Right atrium auricular region (tissue), 2 donors: ENCODE measurements around the gene MYH16. TPM values are rescaled to one million over a fixed set of nuclear protein-coding genes. Genes with fewer than 3 reads are reported as not detected.
"Not testable (repeated sequence)": the region's sequence is repeated elsewhere in the genome, so short reads cannot be mapped to it uniquely, and the experiment has no call there.

ENCODE experiments used
- DNase-seq: peaks from one replicate; pipeline ENCODE4 v3.0.0-alpha.2; 2019; ENCODE audit warnings: low spot score
- H3K27ac ChIP-seq, 2 donors: fragments of 200-600 bp; sonication (generic); 1 replicate in 1 of 2; 2 replicates in 1 of 2; pipeline ENCODE4 v1.5.1; 2016 to 2019
- H3K27me3 ChIP-seq, 2 donors: fragments of 200-600 bp; sonication (generic); one replicate each; pipeline versions ENCODE4 v1.5.1 to v1.6.0; 2017 to 2019
- H3K36me3 ChIP-seq: fragments of 200-600 bp; sonication (generic); one replicate; pipeline ENCODE4 v1.5.1; 2016
- H3K4me1 ChIP-seq, 2 donors: fragments of 200-600 bp; sonication (generic); one replicate each; pipeline versions ENCODE4 v1.5.1 to v1.6.0; 2017 to 2019
- H3K4me3 ChIP-seq, 2 donors: fragments of 200-600 bp; sonication (generic); 1 replicate in 1 of 2; 2 replicates in 1 of 2; pipeline ENCODE4 v1.5.1; 2017 to 2019; ENCODE audit warnings: mild to moderate bottlenecking in 1 of 2, moderate library complexity in 1 of 2
- H3K9me3 ChIP-seq, 2 donors: fragments of 200-600 bp; sonication (generic); one replicate each; pipeline ENCODE4 v1.5.1; 2019
- CTCF ChIP-seq, 2 donors: fragments of 200-600 bp; sonication (generic); IDR thresholded peaks; one replicate each; pipeline ENCODE4 v1.5.1; 2019; ENCODE audit warnings: antibody characterized with exemption in 2 of 2
- total RNA-seq, 2 donors: library from RNA; depleted of rRNA; stranded (reverse); fragments of >200 nt; gene quantifications; one replicate each; pipeline ENCODE4 v1.1.0, GENCODE V29; 2016

The MYH16 gene
- total RNA-seq, 2 donors from 2014 or later = not detected

DNA sequence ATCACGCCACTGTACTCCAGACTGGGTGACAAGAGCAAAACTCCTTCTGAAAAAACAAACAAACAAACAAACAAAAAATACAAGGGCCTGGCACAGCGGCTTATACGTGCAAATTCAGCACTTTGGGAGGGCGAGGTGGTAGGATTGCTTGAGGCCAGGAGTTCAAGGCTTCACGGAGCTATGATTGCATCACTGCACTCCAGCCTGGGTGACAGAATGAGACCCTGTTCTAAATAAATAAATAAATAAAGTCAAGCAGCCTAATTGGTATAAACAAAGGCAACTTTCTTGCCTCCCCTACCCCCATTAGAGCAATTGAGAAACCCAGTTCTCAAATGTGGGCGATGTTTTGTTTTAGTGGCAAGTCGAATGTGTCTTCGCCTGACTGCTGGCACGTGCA is 38.5 kb upstream of the MYH16 start:
- no peak for DNase-seq
- H3K27me3 ChIP-seq = no peaks in the 10 kb centered on the region

GRCh38 chr7:99235925-99236324 is 36.7 kb upstream of the MYH16 start:
- Histone ChIP-seq H3K4me3 (no peak overlapping the region), H3K36me3 (no peaks in the 10 kb centered on the region), H3K27me3 (no peaks in the 10 kb centered on the region), H3K9me3 (peaks cover 0 to 8% of the 10 kb centered on the region in 2 donors), H3K4me1 (no peaks in the 10 kb centered on the region), H3K27ac (no peak overlapping the region)
- DNase-seq = no peak
- no peak for TF ChIP-seq CTCF (IDR thresholded peaks at IDR 0.05)

More for the DNA sequence above, 38.5 kb upstream of the MYH16 start:
- TF ChIP-seq CTCF (IDR thresholded peaks at IDR 0.05) = no peak
- Histone ChIP-seq H3K9me3 (peaks cover 0 to 8% of the 10 kb centered on the region in 2 donors), H3K4me3 (no peak overlapping the region), H3K36me3 (no peaks in the 10 kb centered on the region), H3K27ac (no peak overlapping the region), H3K4me1 (no peaks in the 10 kb centered on the region)

DNA sequence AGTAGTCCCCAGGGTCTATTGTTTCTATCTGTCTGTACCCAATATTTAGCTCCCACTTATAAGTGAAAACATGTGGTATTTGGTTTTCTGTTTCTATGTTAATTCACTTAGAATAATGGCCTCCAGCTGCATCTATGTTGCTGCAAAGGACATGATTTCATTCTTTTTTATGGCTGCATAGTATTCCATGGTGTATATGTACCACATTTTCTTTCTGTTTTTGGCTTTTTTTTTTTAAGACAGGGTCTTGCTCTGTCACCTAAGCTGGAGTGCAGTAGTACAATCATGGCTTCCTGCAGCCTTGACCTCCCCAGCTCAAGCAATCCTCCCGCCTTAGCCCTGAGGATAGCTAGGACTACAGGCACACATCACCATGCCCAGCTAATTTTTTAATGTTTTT is 34.8 kb upstream of the MYH16 start:
- not testable (repeated sequence) for H3K27me3 ChIP-seq, H3K27ac ChIP-seq, DNase-seq, H3K36me3 ChIP-seq, H3K4me3 ChIP-seq, H3K4me1 ChIP-seq, H3K9me3 ChIP-seq

DNA sequence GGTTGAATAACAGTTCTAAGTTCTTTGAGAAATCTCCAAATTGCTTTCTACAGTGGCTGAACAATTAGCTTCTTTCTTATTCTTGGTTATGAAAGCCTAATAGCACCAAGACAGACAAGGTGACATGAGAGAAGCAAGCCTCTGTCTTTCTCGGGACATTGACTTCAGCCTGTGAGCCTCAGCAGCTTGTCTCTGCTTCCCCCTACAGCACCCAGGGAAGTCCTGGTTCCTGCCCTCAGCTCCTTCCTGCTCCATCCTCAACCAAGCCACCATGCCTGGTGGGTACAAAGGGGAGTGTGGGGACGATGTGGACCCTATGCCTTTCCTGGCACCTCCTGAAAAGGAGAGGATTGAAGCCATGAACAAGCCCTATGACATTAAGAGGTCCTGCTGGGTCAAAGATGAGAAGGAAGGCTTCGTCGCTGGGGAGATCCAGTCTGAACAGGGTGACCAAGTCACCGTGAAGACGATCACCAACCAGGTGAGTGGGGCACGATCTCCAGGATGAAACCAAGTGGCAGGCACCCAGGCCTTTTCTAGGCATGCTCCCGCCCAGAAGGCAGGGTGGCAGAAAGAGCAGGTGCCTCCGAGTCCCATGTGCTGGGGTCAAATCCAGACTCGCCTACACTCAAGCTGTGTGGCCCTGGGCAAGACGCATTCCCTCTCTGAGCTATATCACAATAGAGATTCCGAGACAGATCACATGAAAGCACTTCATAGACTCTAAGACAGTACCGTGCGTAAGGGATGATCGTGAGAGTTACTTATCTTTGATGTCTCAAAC is 33.9 kb upstream of the MYH16 start:
- no peaks in the 10 kb centered on the region for H3K27me3 ChIP-seq
- H3K36me3 ChIP-seq = no peaks in the 10 kb centered on the region
- no peak overlapping the region for H3K27ac ChIP-seq
- no peak overlapping the region for H3K4me3 ChIP-seq
- TF ChIP-seq CTCF (IDR thresholded peaks at IDR 0.05) = no peak
- no peaks in the 10 kb centered on the region for H3K4me1 ChIP-seq
- H3K9me3 ChIP-seq = peaks cover 0 to 8% of the 10 kb centered on the region in 2 donors
- DNase-seq = no peak

GRCh38 chr7:99242682-99243081 is 30.0 kb upstream of the MYH16 start:
- Histone ChIP-seq H3K9me3 (peaks cover 0 to 3% of the 10 kb centered on the region in 2 donors), H3K36me3 (no peaks in the 10 kb centered on the region), H3K27me3 (no peaks in the 10 kb centered on the region), H3K4me1 (no peaks in the 10 kb centered on the region), H3K4me3 (no peak overlapping the region), H3K27ac (no peak overlapping the region)
- no peak for TF ChIP-seq CTCF (IDR thresholded peaks at IDR 0.05)
- DNase-seq = no peak

DNA sequence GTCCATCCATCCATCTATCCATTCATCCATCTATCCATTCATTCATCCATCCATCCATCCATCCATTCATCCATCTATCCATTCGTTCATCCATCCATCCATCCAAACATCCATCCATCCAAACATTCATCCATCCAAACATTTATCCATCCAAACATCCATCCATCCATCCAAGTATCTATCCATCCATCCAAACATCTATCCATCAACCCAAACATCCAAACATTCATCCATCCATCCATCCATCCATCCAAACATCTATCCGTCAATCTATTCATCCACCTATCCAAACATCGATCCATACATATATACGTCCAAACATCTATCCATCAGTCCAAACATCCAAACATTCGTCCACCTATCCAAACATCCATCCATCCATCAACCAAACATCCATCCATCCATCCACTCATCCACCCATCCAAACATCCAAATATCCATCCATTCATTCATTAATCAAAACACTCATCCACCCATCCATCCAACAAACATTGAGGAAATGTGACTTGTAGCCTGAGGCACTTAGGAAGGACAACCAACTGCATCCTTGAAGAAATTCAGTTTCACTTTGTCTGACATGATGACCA is 28.8 kb upstream of the MYH16 start:
- TF ChIP-seq CTCF (IDR thresholded peaks at IDR 0.05) = no peak
- DNase-seq = no peak
- Histone ChIP-seq H3K27me3 (no peaks in the 10 kb centered on the region), H3K36me3 (no peaks in the 10 kb centered on the region), H3K4me3 (no peak overlapping the region), H3K4me1 (no peaks in the 10 kb centered on the region), H3K9me3 (no peaks in the 10 kb centered on the region), H3K27ac (no peak overlapping the region)
